ENCODE measurements around the gene APBA1. TPM values are rescaled to one million over a fixed set of nuclear protein-coding genes. Genes with fewer than 3 reads are reported as not detected.

APBA1 gene
- total and polyA plus RNA-seq, 2 of the 8 experiments (the other 6 are each of a cell fraction or from before 2014, with no cell fraction given): 0.36 to 0.60 TPM

- H3K36me3 ChIP-seq (ENCODE audit: control insufficient read depth in 2 of 4, insufficient read depth in 4 of 4, low read length in 3 of 4): no peaks in the 10 kb centered on the region
- no peak overlapping the region for H2BK120ac ChIP-seq (replicated peaks; ENCODE audit: low read depth, low read length)
- H3K56ac ChIP-seq (replicated peaks; ENCODE audit: insufficient read length, low read depth, low read length): no peak overlapping the region
- no peak overlapping the region for H3K4ac ChIP-seq (replicated peaks; ENCODE audit: insufficient read length, low read depth, low read length)
- no peaks in the 10 kb centered on the region for H3K23me2 ChIP-seq (ENCODE audit: low read depth, low read length)
- CTCF ChIA-PET (ENCODE audit: partially characterized antibody): interaction anchor here (0.6 kb wide), 1 partner anchor 27 kb away, joined by 4 read pairs; no protein-coding TSS in a partner anchor
- POLR2A ChIA-PET (ENCODE audit: partially characterized antibody): no interaction called here
- 0 out of 2 replicates have a peak overlapping the region, but pooled peaks have one; percentile 46 for H4K8ac ChIP-seq (ENCODE audit: extremely low read depth, insufficient read depth, low read length)
- no peak overlapping the region for H2BK5ac ChIP-seq (ENCODE audit: low read depth, low read length)
- TF ChIP-seq RNF2 (IDR thresholded peaks at IDR 0.05; ENCODE audit: borderline replicate concordance, low read depth, low read length, missing control alignments, poor library complexity, severe bottlenecking) (no peak), MAFK (IDR thresholded peaks at IDR 0.05; ENCODE audit: low read depth, low read length) (no peak), ZNF274 (IDR thresholded peaks at IDR 0.05; ENCODE audit: borderline replicate concordance, extremely low read depth, low read length) (no peak), RXRA (IDR thresholded peaks at IDR 0.05; ENCODE audit: insufficient read depth, low read depth, low read length) (no peak), ATF3 (IDR thresholded peaks at IDR 0.05; ENCODE audit: insufficient read depth, low read depth, low read length) (no peak), CBX5 (IDR thresholded peaks at IDR 0.05; ENCODE audit: low read depth, low read length) (no peak), ASH2L (IDR thresholded peaks at IDR 0.05; ENCODE audit: low read length) (no peak), SIX5 (IDR thresholded peaks at IDR 0.05; ENCODE audit: low read depth, low read length) (no peak), BCL11A (IDR thresholded peaks at IDR 0.05; ENCODE audit: low read depth in 2 of 2, low read length in 2 of 2) (no peak), SAP30 (IDR thresholded peaks at IDR 0.05; ENCODE audit: insufficient read depth, insufficient replicate concordance, low read length) (no peak)
- H3K9me3 ChIP-seq (ENCODE audit: insufficient read depth in 2 of 2, low read depth in 1 of 2, low read length in 1 of 2): peaks cover 0 to 3% of the 10 kb centered on the region in 2 experiments; a peak in 1 of 4 replicates
- no peak overlapping the region; the same call in 1 of the 2 replicates for H3K18ac ChIP-seq (ENCODE audit: extremely low read depth, low read length)
- no peak overlapping the region for H3K4me2 ChIP-seq (ENCODE audit: insufficient read depth in 1 of 2, low read depth in 2 of 2, low read length in 2 of 2)
- H3K79me1 ChIP-seq (ENCODE audit: low read depth, low read length): no peaks in the 10 kb centered on the region
- H3K23ac ChIP-seq (ENCODE audit: insufficient read length): no peak overlapping the region
- H2AK5ac ChIP-seq (ENCODE audit: low read depth, low read length): no peak overlapping the region
- H4K91ac ChIP-seq (replicated peaks; ENCODE audit: insufficient read length, low read length): no peak overlapping the region
- no peak for DNase-seq (ENCODE audit: low read depth in 1 of 2, low spot score in 2 of 2)
- 95% methylated on average over 23 of the region's 23 CpGs; no CpG with 5 or more reads in 1 of the 2 experiments for WGBS, 2 experiments (ENCODE audit: extremely low coverage in 1 of 2, insufficient coverage in 1 of 2, insufficient read length in 1 of 2, insufficient replicate concordance in 2 of 2, low coverage in 1 of 2, low lambda C conversion rate in 2 of 2, missing lambda C conversion rate in 1 of 2)
- H3K27me3 ChIP-seq (replicated peaks in 1 of 4; ENCODE audit: control insufficient read depth in 3 of 4, extremely low read depth in 1 of 4, insufficient read depth in 3 of 4, low read length in 3 of 4): no peaks in the 10 kb centered on the region
- H3K79me2 ChIP-seq (ENCODE audit: control insufficient read depth in 1 of 2, insufficient read depth in 2 of 2, low read length in 2 of 2): no peaks in the 10 kb centered on the region
- no peak overlapping the region for H2BK20ac ChIP-seq (ENCODE audit: low read length)
- no peak overlapping the region for H3K4me3 ChIP-seq (ENCODE audit: extremely low read depth in 1 of 4, insufficient read depth in 2 of 4, low read depth in 3 of 4, low read length in 4 of 4)
- FAIRE-seq: no peak
- H2BK15ac ChIP-seq (ENCODE audit: low read length): no peak overlapping the region
- no peak overlapping the region for H3K14ac ChIP-seq (ENCODE audit: insufficient read length)
- H4K5ac ChIP-seq (ENCODE audit: insufficient read length, low read depth, low read length): no peak overlapping the region
- no peak overlapping the region for H3K27ac ChIP-seq (ENCODE audit: low read depth, low read length)
- no peaks in the 10 kb centered on the region for H4K20me1 ChIP-seq (replicated peaks in 1 of 2; ENCODE audit: control insufficient read depth in 1 of 2, insufficient read depth in 2 of 2, low read length in 2 of 2)
- H3K4me1 ChIP-seq (replicated peaks in 1 of 4; ENCODE audit: control insufficient read depth in 3 of 4, insufficient read depth in 4 of 4, low read length in 3 of 4): peaks cover 0 to 6% (median 0%) of the 10 kb centered on the region in 4 experiments; a peak in 1 of 7 replicates
- no peak overlapping the region for H2AFZ ChIP-seq (ENCODE audit: low read length)
- no peak overlapping the region for H3K9ac ChIP-seq (replicated peaks in 1 of 4; ENCODE audit: extremely low read depth in 1 of 4, low read depth in 3 of 4, low read length in 3 of 4)
- H2BK12ac ChIP-seq (ENCODE audit: low read depth, low read length): no peak overlapping the region
Measured at GRCh38 chr9:69515810-69516209, 156.4 kb downstream of the APBA1 start.

Data from H1 (cell line).